A549 (cell line): Measurements from ENCODE around the gene GGT1.

Experiments
- CHD2 ChIP-seq: fragments of 150-350 bp; IDR thresholded peaks from 2 replicates; pipeline ENCODE4 v1.6.1; 2014; ENCODE audit warnings: low read length; ENCODE audit not compliant: partially characterized antibody
- EHMT2 ChIP-seq: fragments of 200-600 bp; sonication (generic); IDR thresholded peaks from 2 replicates; pipeline ENCODE4 v1.6.1; 2016; ENCODE audit warnings: antibody characterized with exemption, low read depth, mild to moderate bottlenecking, moderate library complexity
- EP300 ChIP-seq, 2 experiments: fragments of >200 bp; sonication (Bioruptor Twin); formaldehyde crosslinking; IDR thresholded peaks; 2 replicates in 1 of 2; 3 replicates in 1 of 2; pipeline ENCODE4 v1.6.1; 2016 to 2017
- GATA3 ChIP-seq: IDR thresholded peaks from 2 replicates; pipeline ENCODE4 v1.6.1; 2012; ENCODE audit warnings: borderline replicate concordance
- PHF8 ChIP-seq: fragments of 200-600 bp; sonication (generic); IDR thresholded peaks from 2 replicates; pipeline ENCODE4 v1.6.1; 2016; ENCODE audit warnings: low read depth, mild to moderate bottlenecking, antibody characterized with exemption, moderate library complexity, borderline replicate concordance
- POLR2A ChIP-seq: IDR thresholded peaks from 2 replicates; pipeline ENCODE4 v1.6.1; 2012; ENCODE audit warnings: mild to moderate bottlenecking, low read length
- RARB ChIP-seq: fragments of 250-450 bp; sonication (Bioruptor Pico); IDR thresholded peaks from 2 replicates; pipeline ENCODE4 v1.8.0; 2021; ENCODE audit warnings: mild to moderate bottlenecking, moderate library complexity
- RCOR1 ChIP-seq: fragments of 150-350 bp; IDR thresholded peaks from 2 replicates; pipeline ENCODE4 v1.6.1; 2014; ENCODE audit warnings: antibody characterized with exemption, low read length, low read depth
- TF ChIP-seq, protein P1 (sequence below): fragments of >200 bp; sonication (Bioruptor Twin); formaldehyde crosslinking; IDR thresholded peaks from 3 replicates; pipeline ENCODE4 v1.5.1; 2016
- TF ChIP-seq, protein P2 (sequence below): fragments of 250-450 bp; sonication (Bioruptor Pico); IDR thresholded peaks from 2 replicates; pipeline ENCODE4 v1.5.0; 2021; ENCODE audit warnings: mild to moderate bottlenecking, moderate library complexity, borderline replicate concordance
- TF ChIP-seq, protein P3 (sequence below): IDR thresholded peaks from 2 replicates; pipeline ENCODE4 v1.6.1; 2012
- TF ChIP-seq, protein P4 (sequence below): IDR thresholded peaks from 2 replicates; pipeline ENCODE4 v1.6.1; 2012

DNA sequence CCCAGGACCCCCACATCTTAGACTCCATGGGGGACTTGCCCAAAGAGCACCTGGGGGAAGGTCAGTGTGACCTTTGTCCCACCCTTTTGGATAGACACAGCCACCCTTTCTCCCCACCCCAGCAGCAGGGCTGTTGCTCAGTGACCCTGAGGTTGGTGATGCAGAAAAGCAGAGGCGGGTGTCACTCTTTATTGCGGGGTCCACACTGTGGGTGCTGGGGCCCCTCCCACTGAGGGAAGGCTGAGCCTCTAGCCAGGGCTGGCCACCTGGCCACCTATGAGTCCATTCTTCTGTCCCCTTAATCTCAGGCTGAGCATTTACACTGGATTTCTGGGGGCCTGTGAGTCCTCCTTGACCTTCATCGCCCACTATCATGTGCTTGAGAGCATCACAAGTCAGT is 17.5 kb upstream of the GGT1 start:
- TF ChIP-seq, protein P1, sequence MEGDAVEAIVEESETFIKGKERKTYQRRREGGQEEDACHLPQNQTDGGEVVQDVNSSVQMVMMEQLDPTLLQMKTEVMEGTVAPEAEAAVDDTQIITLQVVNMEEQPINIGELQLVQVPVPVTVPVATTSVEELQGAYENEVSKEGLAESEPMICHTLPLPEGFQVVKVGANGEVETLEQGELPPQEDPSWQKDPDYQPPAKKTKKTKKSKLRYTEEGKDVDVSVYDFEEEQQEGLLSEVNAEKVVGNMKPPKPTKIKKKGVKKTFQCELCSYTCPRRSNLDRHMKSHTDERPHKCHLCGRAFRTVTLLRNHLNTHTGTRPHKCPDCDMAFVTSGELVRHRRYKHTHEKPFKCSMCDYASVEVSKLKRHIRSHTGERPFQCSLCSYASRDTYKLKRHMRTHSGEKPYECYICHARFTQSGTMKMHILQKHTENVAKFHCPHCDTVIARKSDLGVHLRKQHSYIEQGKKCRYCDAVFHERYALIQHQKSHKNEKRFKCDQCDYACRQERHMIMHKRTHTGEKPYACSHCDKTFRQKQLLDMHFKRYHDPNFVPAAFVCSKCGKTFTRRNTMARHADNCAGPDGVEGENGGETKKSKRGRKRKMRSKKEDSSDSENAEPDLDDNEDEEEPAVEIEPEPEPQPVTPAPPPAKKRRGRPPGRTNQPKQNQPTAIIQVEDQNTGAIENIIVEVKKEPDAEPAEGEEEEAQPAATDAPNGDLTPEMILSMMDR: no peak
- no peak for TF ChIP-seq PHF8
- TF ChIP-seq EP300 (IDR thresholded peaks at IDR 0.05): no peak
- no peak for TF ChIP-seq EHMT2
- TF ChIP-seq, protein P2, sequence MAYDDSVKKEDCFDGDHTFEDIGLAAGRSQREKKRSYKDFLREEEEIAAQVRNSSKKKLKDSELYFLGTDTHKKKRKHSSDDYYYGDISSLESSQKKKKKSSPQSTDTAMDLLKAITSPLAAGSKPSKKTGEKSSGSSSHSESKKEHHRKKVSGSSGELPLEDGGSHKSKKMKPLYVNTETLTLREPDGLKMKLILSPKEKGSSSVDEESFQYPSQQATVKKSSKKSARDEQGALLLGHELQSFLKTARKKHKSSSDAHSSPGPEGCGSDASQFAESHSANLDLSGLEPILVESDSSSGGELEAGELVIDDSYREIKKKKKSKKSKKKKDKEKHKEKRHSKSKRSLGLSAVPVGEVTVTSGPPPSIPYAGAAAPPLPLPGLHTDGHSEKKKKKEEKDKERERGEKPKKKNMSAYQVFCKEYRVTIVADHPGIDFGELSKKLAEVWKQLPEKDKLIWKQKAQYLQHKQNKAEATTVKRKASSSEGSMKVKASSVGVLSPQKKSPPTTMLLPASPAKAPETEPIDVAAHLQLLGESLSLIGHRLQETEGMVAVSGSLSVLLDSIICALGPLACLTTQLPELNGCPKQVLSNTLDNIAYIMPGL: no peak
- TF ChIP-seq, protein P3, sequence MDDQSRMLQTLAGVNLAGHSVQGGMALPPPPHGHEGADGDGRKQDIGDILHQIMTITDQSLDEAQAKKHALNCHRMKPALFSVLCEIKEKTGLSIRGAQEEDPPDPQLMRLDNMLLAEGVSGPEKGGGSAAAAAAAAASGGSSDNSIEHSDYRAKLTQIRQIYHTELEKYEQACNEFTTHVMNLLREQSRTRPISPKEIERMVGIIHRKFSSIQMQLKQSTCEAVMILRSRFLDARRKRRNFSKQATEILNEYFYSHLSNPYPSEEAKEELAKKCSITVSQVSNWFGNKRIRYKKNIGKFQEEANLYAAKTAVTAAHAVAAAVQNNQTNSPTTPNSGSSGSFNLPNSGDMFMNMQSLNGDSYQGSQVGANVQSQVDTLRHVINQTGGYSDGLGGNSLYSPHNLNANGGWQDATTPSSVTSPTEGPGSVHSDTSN: no peak
- TF ChIP-seq RCOR1: no peak
- TF ChIP-seq RARB: no peak
- no peak for TF ChIP-seq GATA3
- TF ChIP-seq, protein P4, sequence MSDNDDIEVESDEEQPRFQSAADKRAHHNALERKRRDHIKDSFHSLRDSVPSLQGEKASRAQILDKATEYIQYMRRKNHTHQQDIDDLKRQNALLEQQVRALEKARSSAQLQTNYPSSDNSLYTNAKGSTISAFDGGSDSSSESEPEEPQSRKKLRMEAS: no peak
- no peak for TF ChIP-seq CHD2
- no peak for TF ChIP-seq POLR2A
